IPS-20b (cell line): Measurements from ENCODE around the gene SLC9A7.
"Not testable (repeated sequence)": the region's sequence is repeated elsewhere in the genome, so short reads cannot be mapped to it uniquely, and the experiment has no call there.

Experiments used
- H3K27ac ChIP-seq: one replicate; pipeline ENCODE4 v1.5.1; 2013; ENCODE audit warnings: low read length
- H3K27me3 ChIP-seq: 2 replicates; pipeline ENCODE4 v1.6.1; 2013; ENCODE audit warnings: mild to moderate bottlenecking, low read length, inconsistent platforms; ENCODE audit not compliant: insufficient read depth
- H3K36me3 ChIP-seq: 2 replicates; pipeline ENCODE4 v1.6.1; 2013; ENCODE audit warnings: low read depth, mild to moderate bottlenecking, inconsistent platforms, low read length, moderate library complexity; ENCODE audit not compliant: insufficient read depth
- H3K4me1 ChIP-seq: 2 replicates; pipeline ENCODE4 v1.6.1; 2013; ENCODE audit warnings: mild to moderate bottlenecking, control low read depth, inconsistent platforms, low read length, moderate library complexity; ENCODE audit not compliant: insufficient read depth
- H3K4me3 ChIP-seq: 2 replicates; pipeline ENCODE4 v1.5.1; 2013; ENCODE audit warnings: mild to moderate bottlenecking, low read length, inconsistent platforms
- H3K9ac ChIP-seq: 2 replicates; pipeline ENCODE4 v1.6.1; 2013; ENCODE audit warnings: low read depth, mild to moderate bottlenecking, inconsistent platforms, low read length, moderate library complexity
- H3K9me3 ChIP-seq: 2 replicates; pipeline ENCODE4 v1.6.1; 2013; ENCODE audit warnings: mild to moderate bottlenecking, low read depth, low read length, inconsistent platforms; ENCODE audit not compliant: insufficient read depth

The SLC9A7 gene

GRCh38 chrX:46758956-46759644, at the start of gene SLC9A7:
Gene SLC9A7, minus strand, starts transcription at chrX:46759118. Its CDS starts 89 bp downstream, at chrX:46759029.
- Histone ChIP-seq H3K9ac (peak within 1 kb of the TSS; percentile 63; the same call in 1 of the 2 replicates), H3K4me3 (peak within 1 kb of the TSS; percentile 81), H3K36me3 (no peaks in the 10 kb centered on the region), H3K9me3 (no peaks in the 10 kb centered on the region), H3K4me1 (no peaks in the 10 kb centered on the region; the same call in 1 of the 2 replicates), H3K27ac (no peak within 1 kb of the TSS), H3K27me3 (peaks cover 8% of the 10 kb centered on the region)

GRCh38 chrX:46805270-46805669, 46.4 kb upstream of the SLC9A7 start:
- Histone ChIP-seq H3K9me3 (no peaks in the 10 kb centered on the region), H3K4me3 (no peak overlapping the region), H3K27me3 (no peaks in the 10 kb centered on the region), H3K27ac (no peak overlapping the region), H3K9ac (no peak overlapping the region), H3K4me1 (no peaks in the 10 kb centered on the region), H3K36me3 (no peaks in the 10 kb centered on the region)

- Histone ChIP-seq H3K36me3 (no peaks in the 10 kb centered on the region), H3K4me1 (no peaks in the 10 kb centered on the region), H3K4me3 (no peak overlapping the region), H3K27ac (no peak overlapping the region), H3K9me3 (no peaks in the 10 kb centered on the region), H3K27me3 (no peaks in the 10 kb centered on the region), H3K9ac (no peak overlapping the region)
Observed at GRCh38 chrX:46803140-46803539, 44.2 kb upstream of the SLC9A7 start.

- H3K4me1 ChIP-seq = no peaks in the 10 kb centered on the region
- no peak overlapping the region for H3K4me3 ChIP-seq
- H3K27ac ChIP-seq = no peak overlapping the region
Observed at GRCh38 chrX:46796574-46797191, 37.8 kb upstream of the SLC9A7 start.

GRCh38 chrX:46793386-46794143, 34.6 kb upstream of the SLC9A7 start:
- no peaks in the 10 kb centered on the region for H3K36me3 ChIP-seq
- no peaks in the 10 kb centered on the region for H3K27me3 ChIP-seq
- no peak overlapping the region for H3K27ac ChIP-seq
- no peak overlapping the region for H3K4me3 ChIP-seq
- no peaks in the 10 kb centered on the region for H3K4me1 ChIP-seq
- H3K9ac ChIP-seq = no peak overlapping the region
- H3K9me3 ChIP-seq = no peaks in the 10 kb centered on the region

More at GRCh38 chrX:46796574-46797191, 37.8 kb upstream of the SLC9A7 start:
- H3K36me3 ChIP-seq = no peaks in the 10 kb centered on the region
- no peak overlapping the region for H3K9ac ChIP-seq
- no peaks in the 10 kb centered on the region for H3K27me3 ChIP-seq
- H3K9me3 ChIP-seq = no peaks in the 10 kb centered on the region

GRCh38 chrX:46792810-46793188, 33.9 kb upstream of the SLC9A7 start:
- Histone ChIP-seq H3K9me3 (no peaks in the 10 kb centered on the region), H3K4me3 (no peak overlapping the region), H3K27ac (no peak overlapping the region), H3K4me1 (no peaks in the 10 kb centered on the region), H3K36me3 (no peaks in the 10 kb centered on the region), H3K27me3 (no peaks in the 10 kb centered on the region), H3K9ac (no peak overlapping the region)

GRCh38 chrX:46791927-46792809, 33.2 kb upstream of the SLC9A7 start:
- no peaks in the 10 kb centered on the region for H3K36me3 ChIP-seq
- H3K4me3 ChIP-seq = no peak overlapping the region
- no peak overlapping the region for H3K9ac ChIP-seq
- H3K27me3 ChIP-seq = no peaks in the 10 kb centered on the region
- H3K9me3 ChIP-seq = no peaks in the 10 kb centered on the region
- H3K27ac ChIP-seq = no peak overlapping the region
- H3K4me1 ChIP-seq = no peaks in the 10 kb centered on the region

GRCh38 chrX:46788902-46789301, 30.0 kb upstream of the SLC9A7 start:
- no peak overlapping the region for H3K4me3 ChIP-seq
- no peaks in the 10 kb centered on the region for H3K4me1 ChIP-seq
- no peaks in the 10 kb centered on the region for H3K27me3 ChIP-seq
- no peaks in the 10 kb centered on the region for H3K36me3 ChIP-seq
- H3K27ac ChIP-seq = no peak overlapping the region
- no peaks in the 10 kb centered on the region for H3K9me3 ChIP-seq
- H3K9ac ChIP-seq = no peak overlapping the region

GRCh38 chrX:46784437-46784836, 25.5 kb upstream of the SLC9A7 start:
- not testable (repeated sequence) for H3K9me3 ChIP-seq, H3K36me3 ChIP-seq, H3K9ac ChIP-seq, H3K27me3 ChIP-seq, H3K27ac ChIP-seq, H3K4me1 ChIP-seq, H3K4me3 ChIP-seq

- H3K4me3 ChIP-seq = no peak overlapping the region
- H3K9me3 ChIP-seq = no peaks in the 10 kb centered on the region
- no peak overlapping the region for H3K27ac ChIP-seq
- no peaks in the 10 kb centered on the region for H3K27me3 ChIP-seq
- no peak overlapping the region for H3K9ac ChIP-seq
- H3K36me3 ChIP-seq = no peaks in the 10 kb centered on the region
- no peaks in the 10 kb centered on the region; the same call in 1 of the 2 replicates for H3K4me1 ChIP-seq
Observed at GRCh38 chrX:46782034-46782433, 23.1 kb upstream of the SLC9A7 start.
